HCT116 (cell line): ENCODE measurements around the gene SULT6B1. TPM values are rescaled to one million over a fixed set of nuclear protein-coding genes. Genes with fewer than 3 reads are reported as not detected.

Experiments
- ATAC-seq: fragments of 200-7000 bp; cut with Tn5 transposase; 2 replicates; pipeline ENCODE4 v1.9.1; 2020; ENCODE audit warnings: mild to moderate bottlenecking, moderate library complexity
- BruUV-seq: library from RNA; stranded (reverse); fragments of 400-500 nt; replicated peaks from 2 replicates; lab custom pipeline; 2021; lab: Mats Ljungman, UMichigan
- CTCF ChIA-PET: fragments of 300-600 bp; sonication (Branson Sonifier 250); formaldehyde crosslinking; loops from one replicate; lab custom pipeline; 2021; ENCODE audit warnings: antibody characterized with exemption; lab: Charles Lee
- POLR2A ChIA-PET: fragments of 300-600, 350-600 bp; sonication (Branson Sonifier 250); formaldehyde crosslinking; loops from one replicate; lab custom pipeline; 2021; ENCODE audit warnings: antibody characterized with exemption; lab: Charles Lee
- RAD21 ChIA-PET, 2 experiments: fragments of 300-600 bp; sonication (Branson Sonifier 250); formaldehyde crosslinking; loops; one replicate each; lab custom pipeline; 2023; ENCODE audit warnings: low total read pairs in 2 of 2; ENCODE audit not compliant: uncharacterized antibody in 2 of 2, unreplicated experiment in 2 of 2, low non-redundant PET in 1 of 2; lab: Charles Lee
- DNase-seq: peaks from one replicate; pipeline ENCODE4 v3.0.0-alpha.2; 2010; ENCODE audit warnings: low read depth, low spot score
- H2AFZ ChIP-seq: fragments of 200-600 bp; shearing (Covaris generic), sonication (generic); 2 replicates; pipeline ENCODE4 v1.6.1; 2017; ENCODE audit warnings: low read depth, mixed run types, mixed read lengths, antibody characterized with exemption, low read length; ENCODE audit not compliant: poor library complexity, severe bottlenecking
- H3K27ac ChIP-seq: 2 replicates; pipeline ENCODE4 v1.5.1; 2012; ENCODE audit warnings: low read depth, low read length
- H3K27me3 ChIP-seq: fragments of 200-600 bp; sonication (generic); 2 replicates; pipeline ENCODE4 v1.6.1; 2016; ENCODE audit warnings: mixed run types, low read length, mixed read lengths; ENCODE audit not compliant: insufficient read depth
- H3K36me3 ChIP-seq, 2 experiments: fragments of 200-500 bp in 1 of 2; fragments of 200-600 bp in 1 of 2; sonication (Bioruptor generic) in 1 of 2; sonication (generic) in 1 of 2; 2 replicates each; pipeline versions ENCODE4 v1.5.1 to v1.6.1; 2014 to 2016; ENCODE audit warnings: low read length in 2 of 2, inconsistent platforms in 1 of 2, mixed read lengths in 1 of 2, mixed run types in 1 of 2; ENCODE audit not compliant: insufficient read depth in 2 of 2, control insufficient read depth in 1 of 2
- H3K4me1 ChIP-seq, 2 experiments: fragments of 200-600 bp in 1 of 2; sonication (generic) in 1 of 2; 2 replicates each; pipeline versions ENCODE4 v1.5.1 to v1.6.1; 2012 to 2017; ENCODE audit warnings: low read length in 2 of 2, inconsistent platforms in 1 of 2, mild to moderate bottlenecking in 1 of 2, mixed read lengths in 1 of 2, mixed run types in 1 of 2, moderate library complexity in 1 of 2; ENCODE audit not compliant: insufficient read depth in 2 of 2, control insufficient read depth in 1 of 2
- H3K4me2 ChIP-seq: fragments of 200-600 bp; sonication (generic); 2 replicates; pipeline ENCODE4 v1.6.1; 2017; ENCODE audit warnings: mixed run types, low read length, mixed read lengths
- H3K4me3 ChIP-seq, 2 experiments: fragments of 200-600 bp in 1 of 2; sonication (generic) in 1 of 2; replicated peaks in 1 of 2; 2 replicates each; pipeline ENCODE4 v1.5.1; 2011 to 2016; ENCODE audit warnings: low read length in 2 of 2, control low read depth in 1 of 2, low read depth in 1 of 2, mild to moderate bottlenecking in 1 of 2, mixed read lengths in 1 of 2, mixed run types in 1 of 2
- H3K79me2 ChIP-seq: fragments of 200-600 bp; sonication (generic); 2 replicates; pipeline ENCODE4 v1.6.1; 2017; ENCODE audit warnings: mild to moderate bottlenecking, mixed run types, low read length, moderate library complexity, mixed read lengths; ENCODE audit not compliant: insufficient read depth
- H3K9ac ChIP-seq: fragments of 200-600 bp; sonication (generic); 2 replicates; pipeline ENCODE4 v1.6.1; 2016; ENCODE audit warnings: low read length, mixed read lengths
- H3K9me2 ChIP-seq: fragments of 200-600 bp; sonication (generic), shearing (Covaris generic); 2 replicates; pipeline ENCODE4 v1.6.1; 2017; ENCODE audit warnings: mixed run types, mild to moderate bottlenecking, moderate library complexity; ENCODE audit not compliant: insufficient read depth
- H3K9me3 ChIP-seq, 2 experiments: fragments of 200-500 bp in 1 of 2; fragments of 200-600 bp in 1 of 2; sonication (Bioruptor generic) in 1 of 2; sonication (generic) in 1 of 2; 2 replicates each; pipeline ENCODE4 v1.6.1; 2014 to 2017; ENCODE audit warnings: low read length in 2 of 2, mixed read lengths in 2 of 2, inconsistent platforms in 1 of 2, low read depth in 1 of 2, mild to moderate bottlenecking in 1 of 2, mixed run types in 1 of 2, moderate library complexity in 1 of 2; ENCODE audit not compliant: control insufficient read depth in 1 of 2, insufficient read depth in 1 of 2
- H4K20me1 ChIP-seq: fragments of 200-600 bp; sonication (generic), shearing (Covaris generic); 2 replicates; pipeline ENCODE4 v1.6.1; 2017; ENCODE audit warnings: mixed run types, mild to moderate bottlenecking, moderate library complexity; ENCODE audit not compliant: insufficient read depth
- CBX3 ChIP-seq: IDR thresholded peaks from 2 replicates; pipeline ENCODE4 v1.6.1; 2012; ENCODE audit warnings: low read depth
- EGR1 ChIP-seq: IDR thresholded peaks from 2 replicates; pipeline ENCODE4 v1.6.1; 2012; ENCODE audit warnings: low read depth
- EZH2phosphoT487 ChIP-seq: fragments of 200-600 bp; IDR thresholded peaks from 2 replicates; pipeline ENCODE4 v1.6.1; 2018; ENCODE audit warnings: antibody characterized with exemption, borderline replicate concordance
- JUND ChIP-seq: IDR thresholded peaks from 2 replicates; pipeline ENCODE4 v1.6.1; 2012
- POLR2A ChIP-seq: IDR thresholded peaks from 2 replicates; pipeline ENCODE4 v1.7.0; 2011; ENCODE audit warnings: borderline replicate concordance; ENCODE audit not compliant: insufficient read depth, insufficient read length; ENCODE audit errors: extremely low read depth
- RAD21 ChIP-seq: IDR thresholded peaks from 2 replicates; pipeline ENCODE4 v1.6.1; 2012; ENCODE audit warnings: low read depth, mild to moderate bottlenecking
- SIN3A ChIP-seq: IDR thresholded peaks from 2 replicates; pipeline ENCODE4 v1.6.1; 2012; ENCODE audit warnings: low read depth
- SRF ChIP-seq: IDR thresholded peaks from 2 replicates; pipeline ENCODE4 v1.6.1; 2012; ENCODE audit warnings: low read depth
- YY1 ChIP-seq: IDR thresholded peaks from 2 replicates; pipeline ENCODE4 v1.6.1; 2011; ENCODE audit warnings: low read length, low read depth, moderate library complexity, mild to moderate bottlenecking; ENCODE audit not compliant: insufficient replicate concordance; ENCODE audit errors: extremely low read depth
- ZNF274 ChIP-seq: fragments of 200-500 bp; sonication (Bioruptor generic); IDR thresholded peaks from 2 replicates; pipeline ENCODE4 v1.6.1; 2014; ENCODE audit warnings: mild to moderate bottlenecking, low read depth, low read length, inconsistent platforms
- intact Hi-C: fragments of 100-400 bp; cut with micrococcal nuclease; formaldehyde crosslinking; loops from 2 replicates; pipeline ENCODE4 v1.10.0; 2022
- total RNA-seq: library from RNA; stranded (reverse); gene quantifications from one replicate; pipeline ENCODE4 v1.2.1, GENCODE V29; 2021; ENCODE audit not compliant: unreplicated experiment
- TF ChIP-seq, protein P1 (sequence below), 3 experiments: fragments of 200-600 bp in 1 of 3; sonication (generic) in 1 of 3; IDR thresholded peaks in 2 of 3; conservative IDR thresholded peaks in 1 of 3; 2 replicates each; pipeline ENCODE4 v1.5.1; 2012 to 2017; ENCODE audit warnings: low read depth in 2 of 3, low read length in 2 of 3, antibody characterized with exemption in 1 of 3, borderline replicate concordance in 1 of 3, control low read depth in 1 of 3, mild to moderate bottlenecking in 1 of 3, mixed read lengths in 1 of 3, mixed run types in 1 of 3, moderate library complexity in 1 of 3; ENCODE audit not compliant: insufficient read depth in 1 of 3
- TF ChIP-seq, protein P2 (sequence below): IDR thresholded peaks from 2 replicates; pipeline ENCODE4 v1.6.1; 2011; ENCODE audit warnings: mild to moderate bottlenecking, low read length, moderate library complexity; ENCODE audit not compliant: insufficient replicate concordance; ENCODE audit errors: extremely low read depth
- TF ChIP-seq, protein P3 (sequence below): IDR thresholded peaks from 2 replicates; pipeline ENCODE4 v1.6.1; 2012; ENCODE audit warnings: low read depth

The SULT6B1 gene
- total RNA-seq, 1 experiment from 2014 or later, result not detected

GRCh38 chr2:37142546-37142945, 45.9 kb downstream of the SULT6B1 start:
- intact Hi-C loops, result loop anchor here (10.0 kb wide), 1 partner anchor 358 kb away; no protein-coding TSS in a partner anchor
- Histone ChIP-seq H3K9me2 (no peaks in the 10 kb centered on the region), H4K20me1 (no peaks in the 10 kb centered on the region), H3K27me3 (no peaks in the 10 kb centered on the region), H3K9ac (no peak overlapping the region), H2AFZ (no peak overlapping the region), H3K4me1 (no peaks in the 10 kb centered on the region), H3K27ac (no peak overlapping the region), H3K36me3 (peaks cover 13 to 32% of the 10 kb centered on the region in 2 experiments; a peak in 3 of 4 replicates), H3K4me3 (no peak overlapping the region), H3K4me2 (no peak overlapping the region), H3K79me2 (no peaks in the 10 kb centered on the region), H3K9me3 (no peaks in the 10 kb centered on the region)
- no peak for TF ChIP-seq CBX3
- TF ChIP-seq, protein P1, sequence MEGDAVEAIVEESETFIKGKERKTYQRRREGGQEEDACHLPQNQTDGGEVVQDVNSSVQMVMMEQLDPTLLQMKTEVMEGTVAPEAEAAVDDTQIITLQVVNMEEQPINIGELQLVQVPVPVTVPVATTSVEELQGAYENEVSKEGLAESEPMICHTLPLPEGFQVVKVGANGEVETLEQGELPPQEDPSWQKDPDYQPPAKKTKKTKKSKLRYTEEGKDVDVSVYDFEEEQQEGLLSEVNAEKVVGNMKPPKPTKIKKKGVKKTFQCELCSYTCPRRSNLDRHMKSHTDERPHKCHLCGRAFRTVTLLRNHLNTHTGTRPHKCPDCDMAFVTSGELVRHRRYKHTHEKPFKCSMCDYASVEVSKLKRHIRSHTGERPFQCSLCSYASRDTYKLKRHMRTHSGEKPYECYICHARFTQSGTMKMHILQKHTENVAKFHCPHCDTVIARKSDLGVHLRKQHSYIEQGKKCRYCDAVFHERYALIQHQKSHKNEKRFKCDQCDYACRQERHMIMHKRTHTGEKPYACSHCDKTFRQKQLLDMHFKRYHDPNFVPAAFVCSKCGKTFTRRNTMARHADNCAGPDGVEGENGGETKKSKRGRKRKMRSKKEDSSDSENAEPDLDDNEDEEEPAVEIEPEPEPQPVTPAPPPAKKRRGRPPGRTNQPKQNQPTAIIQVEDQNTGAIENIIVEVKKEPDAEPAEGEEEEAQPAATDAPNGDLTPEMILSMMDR (IDR thresholded peaks at IDR 0.05 in 2 of 3, conservative IDR thresholded peaks at IDR 0.05 in 1 of 3; ENCODE audit: borderline replicate concordance in 1 of 3, insufficient read depth in 1 of 3, low read depth in 2 of 3, low read length in 2 of 3), result peak in 1 of 3 experiments; percentile 29; a peak in 2 of 6 replicates
- no peak for DNase-seq
- CTCF ChIA-PET, result no interaction called here
- RAD21 ChIA-PET, result no interaction called here
- BruUV-seq, result no TSS peak
- POLR2A ChIA-PET, result no interaction called here
- ATAC-seq, result no peak

DNA sequence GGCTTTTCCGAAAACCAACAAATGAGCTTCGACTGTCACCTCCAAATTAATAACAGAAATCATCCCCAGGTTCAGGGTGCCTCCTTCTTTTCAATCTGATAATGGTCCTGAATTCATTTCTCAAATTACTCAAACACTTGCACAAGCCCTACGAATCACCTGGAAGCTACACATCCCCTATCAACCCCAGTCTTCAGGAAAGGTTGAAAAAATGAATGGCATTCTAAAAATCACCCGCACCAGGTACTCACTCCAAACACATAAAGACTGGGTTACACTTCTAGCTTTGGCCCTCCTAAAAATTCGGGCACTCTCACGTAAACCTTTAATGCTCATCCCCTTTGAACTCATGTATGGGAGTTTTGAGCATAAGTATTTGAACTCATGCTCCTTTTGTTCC, 55.6 kb downstream of the SULT6B1 start:
- H3K79me2 ChIP-seq, result no peaks in the 10 kb centered on the region
- BruUV-seq, result no TSS peak
- H2AFZ ChIP-seq, result no peak overlapping the region
- no peak overlapping the region for H3K9ac ChIP-seq
- no peaks in the 10 kb centered on the region for H3K27me3 ChIP-seq
- CTCF ChIA-PET, result no interaction called here
- POLR2A ChIA-PET, result no interaction called here
- no peak for DNase-seq
- no peaks in the 10 kb centered on the region for H3K9me3 ChIP-seq
- intact Hi-C loops, result no loop called here
- peaks cover 18 to 22% of the 10 kb centered on the region in 2 experiments for H3K36me3 ChIP-seq
- no peak for ATAC-seq
- no peaks in the 10 kb centered on the region for H3K4me1 ChIP-seq
- H3K27ac ChIP-seq, result no peak overlapping the region
- H4K20me1 ChIP-seq, result no peaks in the 10 kb centered on the region
- no peak overlapping the region for H3K4me2 ChIP-seq
- no peak overlapping the region for H3K4me3 ChIP-seq
- RAD21 ChIA-PET, result no interaction called here
- H3K9me2 ChIP-seq, result no peaks in the 10 kb centered on the region
- no peak for TF ChIP-seq POLR2A
- no peak for TF ChIP-seq SIN3A
- TF ChIP-seq, protein P2, sequence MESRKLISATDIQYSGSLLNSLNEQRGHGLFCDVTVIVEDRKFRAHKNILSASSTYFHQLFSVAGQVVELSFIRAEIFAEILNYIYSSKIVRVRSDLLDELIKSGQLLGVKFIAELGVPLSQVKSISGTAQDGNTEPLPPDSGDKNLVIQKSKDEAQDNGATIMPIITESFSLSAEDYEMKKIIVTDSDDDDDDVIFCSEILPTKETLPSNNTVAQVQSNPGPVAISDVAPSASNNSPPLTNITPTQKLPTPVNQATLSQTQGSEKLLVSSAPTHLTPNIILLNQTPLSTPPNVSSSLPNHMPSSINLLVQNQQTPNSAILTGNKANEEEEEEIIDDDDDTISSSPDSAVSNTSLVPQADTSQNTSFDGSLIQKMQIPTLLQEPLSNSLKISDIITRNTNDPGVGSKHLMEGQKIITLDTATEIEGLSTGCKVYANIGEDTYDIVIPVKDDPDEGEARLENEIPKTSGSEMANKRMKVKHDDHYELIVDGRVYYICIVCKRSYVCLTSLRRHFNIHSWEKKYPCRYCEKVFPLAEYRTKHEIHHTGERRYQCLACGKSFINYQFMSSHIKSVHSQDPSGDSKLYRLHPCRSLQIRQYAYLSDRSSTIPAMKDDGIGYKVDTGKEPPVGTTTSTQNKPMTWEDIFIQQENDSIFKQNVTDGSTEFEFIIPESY, result no peak
- no peak for TF ChIP-seq JUND
- TF ChIP-seq, protein P3, sequence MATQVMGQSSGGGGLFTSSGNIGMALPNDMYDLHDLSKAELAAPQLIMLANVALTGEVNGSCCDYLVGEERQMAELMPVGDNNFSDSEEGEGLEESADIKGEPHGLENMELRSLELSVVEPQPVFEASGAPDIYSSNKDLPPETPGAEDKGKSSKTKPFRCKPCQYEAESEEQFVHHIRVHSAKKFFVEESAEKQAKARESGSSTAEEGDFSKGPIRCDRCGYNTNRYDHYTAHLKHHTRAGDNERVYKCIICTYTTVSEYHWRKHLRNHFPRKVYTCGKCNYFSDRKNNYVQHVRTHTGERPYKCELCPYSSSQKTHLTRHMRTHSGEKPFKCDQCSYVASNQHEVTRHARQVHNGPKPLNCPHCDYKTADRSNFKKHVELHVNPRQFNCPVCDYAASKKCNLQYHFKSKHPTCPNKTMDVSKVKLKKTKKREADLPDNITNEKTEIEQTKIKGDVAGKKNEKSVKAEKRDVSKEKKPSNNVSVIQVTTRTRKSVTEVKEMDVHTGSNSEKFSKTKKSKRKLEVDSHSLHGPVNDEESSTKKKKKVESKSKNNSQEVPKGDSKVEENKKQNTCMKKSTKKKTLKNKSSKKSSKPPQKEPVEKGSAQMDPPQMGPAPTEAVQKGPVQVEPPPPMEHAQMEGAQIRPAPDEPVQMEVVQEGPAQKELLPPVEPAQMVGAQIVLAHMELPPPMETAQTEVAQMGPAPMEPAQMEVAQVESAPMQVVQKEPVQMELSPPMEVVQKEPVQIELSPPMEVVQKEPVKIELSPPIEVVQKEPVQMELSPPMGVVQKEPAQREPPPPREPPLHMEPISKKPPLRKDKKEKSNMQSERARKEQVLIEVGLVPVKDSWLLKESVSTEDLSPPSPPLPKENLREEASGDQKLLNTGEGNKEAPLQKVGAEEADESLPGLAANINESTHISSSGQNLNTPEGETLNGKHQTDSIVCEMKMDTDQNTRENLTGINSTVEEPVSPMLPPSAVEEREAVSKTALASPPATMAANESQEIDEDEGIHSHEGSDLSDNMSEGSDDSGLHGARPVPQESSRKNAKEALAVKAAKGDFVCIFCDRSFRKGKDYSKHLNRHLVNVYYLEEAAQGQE, result no peak
- no peak for TF ChIP-seq SRF
- no peak for TF ChIP-seq YY1
- no peak for TF ChIP-seq EZH2phosphoT487
- TF ChIP-seq RAD21, result no peak
- TF ChIP-seq EGR1, result no peak
- no peak for TF ChIP-seq ZNF274
